RWPE2 (cell line): ENCODE data around the gene DALRD3.

Experiments used
- ATAC-seq: fragments of 200-7000 bp; cut with Tn5 transposase; 3 replicates; pipeline ENCODE4 v1.9.1; 2021; ENCODE audit warnings: low read depth
- DNase-seq: peaks from one replicate; pipeline ENCODE4 v3.0.0-alpha.2; 2020; ENCODE audit warnings: low spot score
- H3K27ac ChIP-seq: fragments of 450-650 bp; 2 replicates; pipeline ENCODE4 v1.5.1; 2017; ENCODE audit warnings: mild to moderate bottlenecking; ENCODE audit not compliant: poor library complexity, severe bottlenecking
- H3K27me3 ChIP-seq: fragments of 250-450 bp; sonication (Bioruptor Pico); 2 replicates; pipeline ENCODE4 v1.5.1; 2021; ENCODE audit warnings: mild to moderate bottlenecking, moderate library complexity; ENCODE audit not compliant: insufficient read depth, poor library complexity, severe bottlenecking
- H3K36me3 ChIP-seq: fragments of 250-450 bp; sonication (Bioruptor Pico); 2 replicates; pipeline ENCODE4 v1.5.1; 2020; ENCODE audit warnings: low read depth, mild to moderate bottlenecking, moderate library complexity
- H3K4me1 ChIP-seq: fragments of 250-450 bp; sonication (Bioruptor Pico); 2 replicates; pipeline ENCODE4 v1.5.1; 2021; ENCODE audit warnings: mild to moderate bottlenecking, moderate library complexity; ENCODE audit not compliant: insufficient read depth, poor library complexity, severe bottlenecking
- H3K4me3 ChIP-seq: fragments of 250-450 bp; sonication (Bioruptor Pico); 2 replicates; pipeline ENCODE4 v1.5.1; 2021; ENCODE audit warnings: mild to moderate bottlenecking, moderate library complexity; ENCODE audit not compliant: severe bottlenecking
- H3K9me3 ChIP-seq: fragments of 250-450 bp; sonication (Bioruptor Pico); 2 replicates; pipeline ENCODE4 v1.5.1; 2021; ENCODE audit warnings: mild to moderate bottlenecking, moderate library complexity; ENCODE audit not compliant: severe bottlenecking
- CTCF ChIP-seq: fragments of 450-650 bp; IDR thresholded peaks from one replicate; pipeline ENCODE4 v1.5.1; 2017; ENCODE audit warnings: mild to moderate bottlenecking, moderate library complexity; ENCODE audit not compliant: poor library complexity, severe bottlenecking

Gene DALRD3

GRCh38 chr3:48993834-48994233, 24.5 kb downstream of the DALRD3 start:
- TF ChIP-seq CTCF, result no peak
- Histone ChIP-seq H3K9me3 (no peaks in the 10 kb centered on the region), H3K27me3 (no peaks in the 10 kb centered on the region), H3K4me1 (no peaks in the 10 kb centered on the region), H3K36me3 (no peaks in the 10 kb centered on the region), H3K27ac (no peak overlapping the region), H3K4me3 (no peak overlapping the region)
- DNase-seq, result no peak
- ATAC-seq, result no peak

GRCh38 chr3:48991851-48992545, 26.4 kb downstream of the DALRD3 start:
- ATAC-seq (no peak), DNase-seq (no peak)
- no peak overlapping the region for H3K27ac ChIP-seq
- H3K9me3 ChIP-seq, result no peaks in the 10 kb centered on the region
- TF ChIP-seq CTCF, result no peak
- no peaks in the 10 kb centered on the region for H3K4me1 ChIP-seq
- H3K4me3 ChIP-seq, result no peak overlapping the region
- H3K36me3 ChIP-seq, result no peaks in the 10 kb centered on the region
- no peaks in the 10 kb centered on the region for H3K27me3 ChIP-seq

GRCh38 chr3:48990636-48991469, 27.5 kb downstream of the DALRD3 start:
- DNase-seq, result no peak
- peak; percentile 9 for ATAC-seq
- Histone ChIP-seq H3K36me3 (no peaks in the 10 kb centered on the region), H3K4me1 (no peaks in the 10 kb centered on the region), H3K4me3 (peak overlapping the region; percentile 74), H3K27me3 (no peaks in the 10 kb centered on the region), H3K27ac (peak overlapping the region; percentile 74), H3K9me3 (no peaks in the 10 kb centered on the region)
- no peak for TF ChIP-seq CTCF

- peak within 1 kb of the TSS; percentile 74 for H3K4me3 ChIP-seq
- TF ChIP-seq CTCF, result peak; percentile 52
- DNase-seq (peak; percentile 89), ATAC-seq (peak; percentile 70)
- no peaks in the 10 kb centered on the region for H3K27me3 ChIP-seq
- no peaks in the 10 kb centered on the region for H3K9me3 ChIP-seq
- no peaks in the 10 kb centered on the region for H3K36me3 ChIP-seq
- H3K27ac ChIP-seq, result peak within 1 kb of the TSS; percentile 74
- no peaks in the 10 kb centered on the region for H3K4me1 ChIP-seq
These were observed 28.4 kb downstream of the DALRD3 start, which contains the start of gene P4HTM for GRCh38 chr3:48989796-48990635. P4HTM (plus strand) TSS chr3:48990241; CDS start chr3:48990257, 16 bp downstream.
